Measurements from ENCODE around the gene TLN1. TPM values are rescaled to one million over a fixed set of nuclear protein-coding genes. Genes with fewer than 3 reads are reported as not detected.

Gene TLN1
- total RNA-seq, 2 donors from 2014 or later: 273 to 370 TPM

DNA sequence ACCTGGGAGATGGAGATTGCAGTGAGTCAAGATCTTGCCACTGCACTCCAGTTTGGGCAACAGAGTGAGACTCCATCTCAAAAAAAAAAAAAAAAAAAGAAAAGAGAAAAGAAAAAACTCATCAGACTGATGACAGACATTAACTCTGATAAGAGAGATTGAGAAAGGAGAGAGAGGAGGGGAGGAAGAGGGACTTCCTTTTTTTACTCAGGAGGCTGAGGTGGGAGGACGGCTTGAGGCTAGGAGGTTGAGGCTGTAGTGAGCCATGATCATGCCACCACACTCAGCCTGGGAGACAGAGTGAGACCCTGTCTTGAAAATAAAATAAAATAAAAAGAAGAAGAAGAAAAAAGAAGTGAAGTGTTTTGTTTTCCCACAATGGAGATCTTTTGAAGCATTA, 31.8 kb upstream of the TLN1 start:
- Histone ChIP-seq H3K4me1 (peaks cover 0 to 16% of the 10 kb centered on the region in 2 donors), H3K9me3 (no peaks in the 10 kb centered on the region), H3K27me3 (no peaks in the 10 kb centered on the region), H3K36me3 (no peaks in the 10 kb centered on the region), H3K4me3 (no peak overlapping the region), H3K27ac (no peak overlapping the region)
- DNase-seq (ENCODE audit: low spot score): no peak
- TF ChIP-seq, protein P1, sequence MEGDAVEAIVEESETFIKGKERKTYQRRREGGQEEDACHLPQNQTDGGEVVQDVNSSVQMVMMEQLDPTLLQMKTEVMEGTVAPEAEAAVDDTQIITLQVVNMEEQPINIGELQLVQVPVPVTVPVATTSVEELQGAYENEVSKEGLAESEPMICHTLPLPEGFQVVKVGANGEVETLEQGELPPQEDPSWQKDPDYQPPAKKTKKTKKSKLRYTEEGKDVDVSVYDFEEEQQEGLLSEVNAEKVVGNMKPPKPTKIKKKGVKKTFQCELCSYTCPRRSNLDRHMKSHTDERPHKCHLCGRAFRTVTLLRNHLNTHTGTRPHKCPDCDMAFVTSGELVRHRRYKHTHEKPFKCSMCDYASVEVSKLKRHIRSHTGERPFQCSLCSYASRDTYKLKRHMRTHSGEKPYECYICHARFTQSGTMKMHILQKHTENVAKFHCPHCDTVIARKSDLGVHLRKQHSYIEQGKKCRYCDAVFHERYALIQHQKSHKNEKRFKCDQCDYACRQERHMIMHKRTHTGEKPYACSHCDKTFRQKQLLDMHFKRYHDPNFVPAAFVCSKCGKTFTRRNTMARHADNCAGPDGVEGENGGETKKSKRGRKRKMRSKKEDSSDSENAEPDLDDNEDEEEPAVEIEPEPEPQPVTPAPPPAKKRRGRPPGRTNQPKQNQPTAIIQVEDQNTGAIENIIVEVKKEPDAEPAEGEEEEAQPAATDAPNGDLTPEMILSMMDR (IDR thresholded peaks at IDR 0.05): no peak

DNA sequence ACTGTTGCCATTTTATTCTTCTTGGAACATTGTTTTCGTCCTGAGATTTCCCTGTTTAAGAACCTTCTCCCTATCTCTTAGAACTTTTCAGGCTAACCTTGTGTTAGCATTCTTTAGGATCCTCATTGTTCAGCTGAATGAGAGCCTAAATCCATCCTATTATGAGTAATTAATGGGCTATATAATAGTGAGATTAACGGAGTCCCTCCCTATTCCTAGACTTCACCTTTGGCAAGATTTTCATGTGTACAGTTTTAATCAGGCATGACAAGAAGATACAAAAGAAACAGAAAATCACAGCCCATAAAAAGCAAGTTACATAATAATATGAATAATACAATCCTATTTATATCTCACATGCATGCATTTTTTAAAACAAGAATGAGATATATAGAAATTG, 31.2 kb upstream of the TLN1 start:
- no peaks in the 10 kb centered on the region for H3K27me3 ChIP-seq
- H3K27ac ChIP-seq: no peak overlapping the region
- peaks cover 0 to 21% of the 10 kb centered on the region in 2 donors for H3K4me1 ChIP-seq
- H3K9me3 ChIP-seq: no peaks in the 10 kb centered on the region
- TF ChIP-seq, protein P1 (IDR thresholded peaks at IDR 0.05): no peak
- no peaks in the 10 kb centered on the region for H3K36me3 ChIP-seq
- H3K4me3 ChIP-seq: no peak overlapping the region
- DNase-seq (ENCODE audit: low spot score): no peak

GRCh38 chr9:35760651-35761050, 28.7 kb upstream of the TLN1 start:
- H3K27ac ChIP-seq: no peak overlapping the region
- H3K27me3 ChIP-seq: no peaks in the 10 kb centered on the region
- no peak for DNase-seq (ENCODE audit: low spot score)
- no peaks in the 10 kb centered on the region for H3K9me3 ChIP-seq
- TF ChIP-seq, protein P1 (IDR thresholded peaks at IDR 0.05): no peak
- H3K36me3 ChIP-seq: no peaks in the 10 kb centered on the region
- no peak overlapping the region for H3K4me3 ChIP-seq
- peaks cover 0 to 44% of the 10 kb centered on the region in 2 donors for H3K4me1 ChIP-seq

DNA sequence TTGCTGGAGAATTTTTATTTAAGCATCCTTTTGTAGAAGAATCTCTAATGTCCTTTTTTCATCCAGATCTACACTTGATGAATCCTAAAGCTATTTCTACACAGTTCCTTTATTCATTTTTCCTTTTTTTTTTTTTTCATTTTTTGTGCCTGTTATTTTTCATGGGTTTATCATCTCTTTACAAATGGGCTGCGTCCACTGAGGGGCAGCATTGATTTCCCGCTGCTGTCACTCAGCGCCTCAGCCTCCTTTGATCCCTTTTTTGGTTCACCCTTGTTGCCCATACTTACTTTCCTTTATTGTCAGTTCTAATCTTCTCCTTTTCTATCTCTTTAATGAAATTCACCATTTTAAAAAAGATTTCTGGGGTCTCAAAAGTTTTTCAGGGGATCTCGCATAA, 27.8 kb upstream of the TLN1 start:
- TF ChIP-seq, protein P1 (IDR thresholded peaks at IDR 0.05): no peak
- H3K4me1 ChIP-seq: peaks cover 0 to 44% of the 10 kb centered on the region in 2 donors

DNA sequence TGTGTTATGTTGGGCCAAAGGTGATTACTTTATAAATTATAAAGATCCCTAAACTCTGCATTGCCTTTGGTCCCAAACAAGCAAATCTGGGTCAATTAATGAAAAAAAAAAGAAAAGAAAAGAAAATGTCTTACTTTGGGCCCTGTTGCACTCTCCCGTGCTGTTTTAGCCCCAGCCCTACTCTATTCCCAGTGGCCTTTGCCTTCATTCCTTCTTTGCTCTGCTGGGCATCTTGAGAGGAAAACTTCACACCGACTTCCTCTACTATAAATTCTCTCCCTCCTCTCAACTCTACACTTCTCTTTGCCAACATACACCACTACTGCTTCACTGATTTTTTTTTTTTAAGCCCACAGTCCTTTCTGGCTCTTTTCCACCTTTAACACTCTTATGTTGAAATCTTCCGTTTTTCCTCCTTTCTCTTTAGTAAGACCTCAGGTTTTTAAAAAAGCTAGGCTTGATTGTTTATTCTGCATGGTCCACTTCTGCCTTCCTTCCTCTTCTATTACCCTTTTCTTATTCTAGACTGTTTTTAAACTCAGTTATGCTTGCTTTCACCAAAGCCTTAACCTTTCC, 26.6 kb upstream of the TLN1 start:
- Histone ChIP-seq H3K9me3 (no peaks in the 10 kb centered on the region), H3K36me3 (peaks cover 7% of the 10 kb centered on the region), H3K4me3 (no peak overlapping the region), H3K27me3 (no peaks in the 10 kb centered on the region), H3K27ac (peak overlapping the region; percentile 90 to 95), H3K4me1 (peaks cover 0 to 44% of the 10 kb centered on the region in 2 donors)
- DNase-seq (ENCODE audit: low spot score): no peak
- TF ChIP-seq, protein P1 (IDR thresholded peaks at IDR 0.05): no peak

More for the DNA sequence above, 27.8 kb upstream of the TLN1 start:
- DNase-seq (ENCODE audit: low spot score): no peak
- no peak overlapping the region for H3K27ac ChIP-seq
- H3K27me3 ChIP-seq: no peaks in the 10 kb centered on the region
- no peaks in the 10 kb centered on the region for H3K36me3 ChIP-seq
- no peak overlapping the region for H3K4me3 ChIP-seq
- no peaks in the 10 kb centered on the region for H3K9me3 ChIP-seq

DNA sequence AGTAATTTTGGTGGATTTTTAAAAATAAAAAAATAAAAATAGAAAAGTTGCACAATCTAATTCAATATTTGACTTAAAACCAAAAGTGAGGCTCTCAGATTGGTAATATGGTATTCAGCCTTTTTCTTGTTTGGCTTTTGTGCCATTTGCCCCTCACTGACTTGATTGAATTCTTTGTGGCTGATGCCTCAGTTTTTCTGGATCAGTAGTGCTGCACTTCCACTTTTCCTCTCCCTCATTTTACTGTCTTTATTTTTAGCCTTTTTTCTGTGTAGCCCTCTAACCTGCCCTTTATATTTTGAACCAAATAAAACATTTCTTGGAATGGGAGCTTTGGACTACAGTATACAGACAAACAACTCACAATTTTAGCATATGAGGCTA, 25.9 kb upstream of the TLN1 start:
- TF ChIP-seq, protein P1 (IDR thresholded peaks at IDR 0.05): no peak
- Histone ChIP-seq H3K9me3 (no peaks in the 10 kb centered on the region), H3K27ac (peak overlapping the region; percentile 90 to 95), H3K27me3 (no peaks in the 10 kb centered on the region), H3K4me1 (peaks cover 0 to 44% of the 10 kb centered on the region in 2 donors), H3K36me3 (peaks cover 14% of the 10 kb centered on the region), H3K4me3 (peak overlapping the region in 1 of 2 donors; percentile 61)
- no peak for DNase-seq (ENCODE audit: low spot score)

All from right atrium auricular region (tissue), 2 donors.